ENCODE results near the gene MESD.

GRCh38 chr15:80934761-80935221, 54.8 kb downstream of the MESD start:
- TF ChIP-seq POLR2A (IDR thresholded peaks at IDR 0.05) (no peak), CTCF (IDR thresholded peaks at IDR 0.05 in 4 of 5, conservative IDR thresholded peaks at IDR 0.05 in 1 of 5) (no peak)

Measured in gastrocnemius medialis (tissue), 4 donors.